Suppressor macrophage treated with lipopolysaccharide for 1 hour (primary cell): ENCODE results near the gene SHANK2.
"Not testable (repeated sequence)": the region's sequence is repeated elsewhere in the genome, so short reads cannot be mapped to it uniquely, and the experiment has no call there.

Experiments
- DNase-seq, 3 donors: peaks; one replicate each; pipeline ENCODE4 v3.0.0-alpha.2; 2020 to 2022

SHANK2 gene

GRCh38 chr11:71242391-71242790, 10.0 kb downstream of the SHANK2 start:
- DNase-seq = no peak

DNA sequence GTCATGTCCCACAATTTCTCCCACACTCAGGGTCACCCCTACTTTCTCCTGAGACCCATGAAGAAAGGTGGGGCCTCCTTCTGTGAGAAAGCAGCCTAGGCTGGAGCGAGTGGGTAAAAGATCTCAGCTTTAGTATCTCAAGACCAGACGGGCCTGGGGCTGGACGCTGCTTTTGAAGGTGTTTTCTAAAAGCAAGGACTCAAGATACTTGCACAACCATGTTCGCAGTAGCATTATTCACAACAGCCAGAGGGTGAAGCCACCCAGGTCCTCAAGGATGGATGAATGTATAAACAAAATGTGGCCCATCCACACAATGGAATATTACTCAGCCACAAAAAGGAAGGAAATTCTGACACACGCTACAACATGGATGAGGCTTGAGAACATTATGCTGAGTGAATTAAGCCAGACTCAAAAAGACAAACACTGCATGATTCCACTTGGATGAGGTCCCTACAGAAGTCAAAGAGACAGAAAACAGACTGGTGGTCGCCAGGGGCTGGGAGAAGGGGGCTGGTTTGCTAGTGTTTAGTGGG, 10.6 kb downstream of the SHANK2 start:
- no peak for DNase-seq

- peak; percentile 77 to 87 (median 86) for DNase-seq
Observed at GRCh38 chr11:71240865-71241691, 11.3 kb downstream of the SHANK2 start.

GRCh38 chr11:71240061-71240690, 12.2 kb downstream of the SHANK2 start:
- no peak for DNase-seq

GRCh38 chr11:71239581-71239980, 12.8 kb downstream of the SHANK2 start:
- no peak for DNase-seq

- DNase-seq = no peak
Observed at GRCh38 chr11:71238941-71239340, 13.4 kb downstream of the SHANK2 start.

GRCh38 chr11:71238285-71238875, 14.0 kb downstream of the SHANK2 start:
- DNase-seq = no peak

GRCh38 chr11:71237853-71238252, 14.5 kb downstream of the SHANK2 start:
- no peak for DNase-seq

GRCh38 chr11:71236836-71237475, 15.4 kb downstream of the SHANK2 start:
- DNase-seq = no peak

GRCh38 chr11:71235719-71236118, 16.7 kb downstream of the SHANK2 start:
- DNase-seq = no peak

GRCh38 chr11:71233896-71234852, 18.2 kb downstream of the SHANK2 start:
- DNase-seq = not testable (repeated sequence)

GRCh38 chr11:71232364-71232763, 20.0 kb downstream of the SHANK2 start:
- no peak for DNase-seq

GRCh38 chr11:71228961-71229360, 23.4 kb downstream of the SHANK2 start:
- DNase-seq = no peak

- no peak for DNase-seq
Observed at GRCh38 chr11:71227058-71227659, 25.2 kb downstream of the SHANK2 start.

- DNase-seq = no peak
Observed at GRCh38 chr11:71223671-71224660, 28.4 kb downstream of the SHANK2 start.

DNA sequence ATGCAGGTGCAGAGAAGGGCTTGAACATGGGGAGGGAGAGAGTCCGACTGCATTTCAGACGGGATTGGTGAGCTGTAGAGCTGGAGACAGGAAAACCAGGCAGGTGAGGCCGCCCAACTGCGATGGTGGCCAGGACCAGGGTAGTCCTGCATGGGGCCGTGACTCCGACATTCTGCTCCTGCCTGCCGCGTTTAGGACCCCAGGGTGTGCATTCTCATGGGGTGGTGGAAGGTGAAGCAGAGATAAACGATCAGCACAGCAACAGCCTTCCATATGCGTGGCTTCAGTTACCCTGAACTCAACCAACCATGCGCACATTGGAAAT, 29.3 kb downstream of the SHANK2 start:
- DNase-seq = no peak

DNA sequence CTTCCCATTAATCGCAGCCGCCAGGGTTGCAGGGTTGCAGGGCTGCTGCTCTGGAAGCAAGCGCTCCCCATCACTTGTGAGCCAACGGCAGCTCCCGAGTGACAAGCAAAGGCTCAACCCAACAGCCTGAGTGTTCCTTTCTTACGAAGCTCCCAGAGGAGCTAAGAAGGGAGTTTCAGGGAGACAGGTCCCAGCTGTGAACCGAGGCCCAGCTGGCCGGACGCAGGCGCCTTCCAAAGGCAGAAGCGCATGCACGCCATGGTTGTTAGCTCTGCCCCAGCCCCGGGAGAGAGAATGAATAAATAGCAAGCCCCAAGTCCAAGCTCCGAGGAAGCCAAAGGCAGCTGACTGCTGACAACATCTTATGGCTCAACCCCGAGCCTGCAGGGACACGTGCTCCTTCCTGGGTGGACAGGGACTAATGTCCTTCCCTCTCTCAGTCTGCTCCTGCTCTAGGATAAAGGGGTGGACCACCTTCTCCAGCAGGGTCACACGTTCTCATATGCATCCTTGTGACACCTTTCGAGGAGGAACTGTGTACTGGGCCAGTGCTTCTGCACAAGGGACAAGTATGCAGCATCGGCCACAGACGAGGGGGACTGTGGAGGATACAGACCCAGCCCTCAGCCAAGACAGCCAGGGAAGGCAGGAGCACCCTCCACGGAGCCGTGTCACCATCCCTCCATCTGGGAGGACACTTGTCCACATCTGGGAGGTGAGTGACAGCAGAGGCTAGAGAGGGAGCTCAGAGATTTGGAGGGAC, 29.9 kb downstream of the SHANK2 start:
- no peak for DNase-seq

- no peak for DNase-seq
Observed at GRCh38 chr11:71221821-71222220, 30.6 kb downstream of the SHANK2 start.

- DNase-seq = no peak
Observed at GRCh38 chr11:71221201-71221600, 31.2 kb downstream of the SHANK2 start.
